ENCODE results near the gene UBE2F.

- TF ChIP-seq CTCF (IDR thresholded peaks at IDR 0.05; ENCODE audit: borderline replicate concordance, extremely low read depth, low read length, poor library complexity, severe bottlenecking) (no peak), EZH2 (IDR thresholded peaks at IDR 0.05; ENCODE audit: borderline replicate concordance, low read depth, low read length, severe bottlenecking) (no peak)
Measured at GRCh38 chr2:238025741-238026360, 59.0 kb downstream of the UBE2F start.

Measured in DND-41 (cell line).